Right lobe of liver (tissue), 6 donors: ENCODE measurements around the gene UQCRQ. TPM values are rescaled to one million over a fixed set of nuclear protein-coding genes. Genes with fewer than 3 reads are reported as not detected.
A peak's percentile ranks its signal among the peaks of the same experiment; 100 is the strongest.

Source experiments
- ATAC-seq, 4 donors: fragments of 200-7000 bp; cut with Tn5 transposase; one replicate each; pipeline ENCODE4 v1.9.1; 2020; ENCODE audit warnings: mild to moderate bottlenecking in 4 of 4, moderate library complexity in 4 of 4
- DNase-seq, 3 donors: peaks; one replicate each; pipeline ENCODE4 v3.0.0-alpha.2; 2020
- H3K27ac ChIP-seq, 3 donors: fragments of 200-600 bp; one replicate each; pipeline ENCODE4 v1.8.0; 2022
- H3K27me3 ChIP-seq, 2 donors: fragments of 200-600 bp; one replicate each; pipeline ENCODE4 v1.8.0; 2022
- H3K36me3 ChIP-seq, 4 donors: fragments of 200-600 bp; sonication (generic) in 1 of 4; one replicate each; pipeline versions ENCODE4 v1.5.1 to v1.8.0; 2017 to 2022; ENCODE audit warnings: control low read depth in 1 of 4
- H3K4me1 ChIP-seq, 4 donors: fragments of 200-600 bp; sonication (generic) in 1 of 4; one replicate each; pipeline versions ENCODE4 v1.5.1 to v1.8.0; 2017 to 2022; ENCODE audit warnings: control low read depth in 1 of 4
- H3K4me3 ChIP-seq, 3 donors: fragments of 200-600 bp; one replicate each; pipeline ENCODE4 v1.8.0; 2022
- H3K9me3 ChIP-seq, 4 donors: fragments of 200-600 bp; sonication (generic) in 1 of 4; one replicate each; pipeline versions ENCODE4 v1.5.1 to v1.8.0; 2017 to 2022; ENCODE audit warnings: control low read depth in 1 of 4
- POLR2A ChIP-seq: fragments of 450-650 bp; IDR thresholded peaks from one replicate; pipeline ENCODE4 v1.6.1; 2017; ENCODE audit warnings: antibody characterized with exemption, mild to moderate bottlenecking
- WGBS: methylation state at CpG from one replicate; pipeline ENCODE4 v1.1.6; 2018; ENCODE audit warnings: low coverage, low lambda C conversion rate; ENCODE audit not compliant: insufficient coverage; ENCODE audit errors: missing lambda C conversion rate; 5-methylcytosine and 5-hydroxymethylcytosine counted together
- intact Hi-C, 2 donors: fragments of 100-400 bp; cut with DNase I; formaldehyde crosslinking; loops; one replicate each; pipeline versions ENCODE4 v1.11.2 to v1.14.1; 2022
- total RNA-seq, 6 experiments: library from RNA; depleted of rRNA in 2 of 6; stranded (reverse); fragments of >200 nt in 2 of 6; fragmentation: NEBNext Ultra II Directional in 3 of 6; extraction: Animal tissue kit (Norgen Biotek cat#: 25700) in 3 of 6; gene quantifications; one replicate each; pipeline versions ENCODE4 v1.1.0 to v1.2.4, GENCODE V29; 2016 to 2023
- TF ChIP-seq, protein P1 (sequence below), 4 donors: fragments of 200-600 bp in 3 of 4; fragments of 450-650 bp in 1 of 4; IDR thresholded peaks; one replicate each; pipeline versions ENCODE4 v1.5.1 to v1.8.0; 2016 to 2022; ENCODE audit warnings: antibody characterized with exemption in 4 of 4, mild to moderate bottlenecking in 2 of 4
- donor health status: DM: no; HTN: yes; CAD: no.
- donor health status: DM: no; HTN: no; CAD: no.
- donor health status: DM: no; HTN: no; CAD: no.
- donor health status: DM: no; HTN: yes; CAD: no.
- donor health status: DM: no; HTN: yes; CAD: no.

UQCRQ gene
- total RNA-seq, 6 experiments from 2014 or later, result 488 to 702 (median 628) TPM

- no peaks in the 10 kb centered on the region for H3K27me3 ChIP-seq
- H3K9me3 ChIP-seq, result no peaks in the 10 kb centered on the region
- no peaks in the 10 kb centered on the region for H3K36me3 ChIP-seq
- intact Hi-C loops, result loop anchor here in 1 of 2 donors (5.0 kb wide), 1 partner anchor 35 kb away; the partner anchor contains the start of gene LEAP2
- peaks cover 0 to 54% (median 21%) of the 10 kb centered on the region in 4 donors for H3K4me1 ChIP-seq
- TF ChIP-seq, protein P1, sequence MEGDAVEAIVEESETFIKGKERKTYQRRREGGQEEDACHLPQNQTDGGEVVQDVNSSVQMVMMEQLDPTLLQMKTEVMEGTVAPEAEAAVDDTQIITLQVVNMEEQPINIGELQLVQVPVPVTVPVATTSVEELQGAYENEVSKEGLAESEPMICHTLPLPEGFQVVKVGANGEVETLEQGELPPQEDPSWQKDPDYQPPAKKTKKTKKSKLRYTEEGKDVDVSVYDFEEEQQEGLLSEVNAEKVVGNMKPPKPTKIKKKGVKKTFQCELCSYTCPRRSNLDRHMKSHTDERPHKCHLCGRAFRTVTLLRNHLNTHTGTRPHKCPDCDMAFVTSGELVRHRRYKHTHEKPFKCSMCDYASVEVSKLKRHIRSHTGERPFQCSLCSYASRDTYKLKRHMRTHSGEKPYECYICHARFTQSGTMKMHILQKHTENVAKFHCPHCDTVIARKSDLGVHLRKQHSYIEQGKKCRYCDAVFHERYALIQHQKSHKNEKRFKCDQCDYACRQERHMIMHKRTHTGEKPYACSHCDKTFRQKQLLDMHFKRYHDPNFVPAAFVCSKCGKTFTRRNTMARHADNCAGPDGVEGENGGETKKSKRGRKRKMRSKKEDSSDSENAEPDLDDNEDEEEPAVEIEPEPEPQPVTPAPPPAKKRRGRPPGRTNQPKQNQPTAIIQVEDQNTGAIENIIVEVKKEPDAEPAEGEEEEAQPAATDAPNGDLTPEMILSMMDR (IDR thresholded peaks at IDR 0.05), result no peak
- no peak for TF ChIP-seq POLR2A
- ATAC-seq, result no peak
- no peak for DNase-seq
- WGBS, result 38% methylated on average over 1 of the region's 1 CpG
- peak overlapping the region; percentile 35 to 98 (median 94) for H3K27ac ChIP-seq
- no peak overlapping the region for H3K4me3 ChIP-seq
Observed at GRCh38 chr5:132836852-132837251, 29.6 kb upstream of the UQCRQ start.

DNA sequence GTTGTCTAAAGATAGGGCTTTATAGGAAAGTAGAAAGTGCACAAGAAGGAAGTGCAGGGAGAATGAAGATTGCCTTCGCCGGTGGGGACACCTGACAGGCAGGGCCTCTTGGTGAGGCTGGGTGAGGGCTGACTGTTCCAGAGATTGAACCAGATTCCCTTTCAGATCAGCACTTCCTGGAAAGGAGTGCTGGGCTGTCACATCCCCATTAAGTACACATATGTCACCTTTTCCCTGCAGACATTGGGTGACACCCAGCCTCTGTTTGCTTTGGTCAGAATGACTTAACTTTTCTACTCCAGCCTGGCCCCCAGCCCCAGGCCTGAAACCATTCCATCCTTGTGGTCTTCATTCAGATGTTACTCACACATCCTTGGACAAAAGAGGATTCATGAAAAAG is 28.6 kb upstream of the UQCRQ start:
- no peaks in the 10 kb centered on the region for H3K36me3 ChIP-seq
- peaks cover 0 to 55% (median 21%) of the 10 kb centered on the region in 4 donors for H3K4me1 ChIP-seq
- 45% methylated on average over 2 of the region's 2 CpGs for WGBS
- DNase-seq (peak; percentile 74 to 79 (median 75)), ATAC-seq (peak; percentile 70 to 86 (median 78))
- peak overlapping the region; percentile 94 to 98 (median 95) for H3K27ac ChIP-seq
- intact Hi-C loops, result loop anchor here in 1 of 2 donors (5.0 kb wide), 1 partner anchor 34 kb away; the partner anchor contains the start of gene LEAP2
- TF ChIP-seq, protein P1 (IDR thresholded peaks at IDR 0.05), result no peak
- peak; percentile 81 for TF ChIP-seq POLR2A
- H3K9me3 ChIP-seq, result no peaks in the 10 kb centered on the region
- H3K27me3 ChIP-seq, result no peaks in the 10 kb centered on the region
- H3K4me3 ChIP-seq, result peak overlapping the region in 1 of 3 donors; percentile 19

DNA sequence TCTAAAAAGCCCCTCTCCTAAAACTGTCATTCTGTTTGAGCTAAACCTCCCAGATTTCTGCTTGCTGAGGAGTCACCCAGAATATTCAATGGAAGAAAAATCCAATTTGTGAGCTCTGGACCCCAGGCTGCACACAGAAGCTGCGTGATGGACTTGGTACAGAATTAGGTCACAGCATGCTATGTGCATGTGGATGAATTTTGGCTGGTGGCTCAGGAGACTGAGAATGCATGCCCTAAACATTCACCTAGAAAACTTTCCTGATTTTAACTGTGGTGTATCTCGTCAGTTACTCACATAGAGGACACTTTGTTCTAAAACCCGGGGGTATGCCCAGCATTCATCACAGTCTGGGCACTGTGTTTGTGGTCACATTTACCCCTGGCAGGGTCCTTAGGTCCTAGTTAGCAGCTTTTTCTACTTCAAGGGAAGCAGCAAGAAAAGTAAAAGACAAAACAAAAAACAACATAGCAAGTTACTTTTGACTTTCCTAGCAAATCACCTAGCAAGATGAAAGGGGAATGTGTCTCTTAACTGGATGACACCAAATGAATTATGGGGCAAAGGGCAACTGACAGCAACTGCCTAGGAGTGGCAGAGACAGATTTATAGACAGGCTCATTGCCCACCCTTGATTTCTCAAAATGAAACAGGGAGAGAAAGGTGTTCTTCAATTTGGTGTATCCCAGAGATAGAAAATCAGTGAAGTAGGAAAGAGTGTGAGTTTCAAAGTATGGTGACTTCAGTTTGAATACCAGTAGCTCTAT is 27.7 kb upstream of the UQCRQ start:
- Histone ChIP-seq H3K27me3 (no peaks in the 10 kb centered on the region), H3K4me1 (peaks cover 0 to 55% (median 21%) of the 10 kb centered on the region in 4 donors), H3K9me3 (no peaks in the 10 kb centered on the region), H3K36me3 (no peaks in the 10 kb centered on the region), H3K4me3 (no peak overlapping the region), H3K27ac (peak overlapping the region; percentile 94 to 98 (median 95))
- WGBS, result 30% methylated on average over 3 of the region's 3 CpGs
- intact Hi-C loops, result loop anchor here in 1 of 2 donors (5.0 kb wide), 1 partner anchor 34 kb away; the partner anchor contains the start of gene LEAP2
- DNase-seq (peak; percentile 39 to 77 (median 64)), ATAC-seq (peak; percentile 53 to 72 (median 62))
- TF ChIP-seq POLR2A, result no peak
- TF ChIP-seq, protein P1 (IDR thresholded peaks at IDR 0.05), result no peak

GRCh38 chr5:132839426-132840301 is 26.8 kb upstream of the UQCRQ start:
- H3K4me1 ChIP-seq, result peaks cover 0 to 55% (median 21%) of the 10 kb centered on the region in 4 donors
- peak overlapping the region; percentile 94 to 98 (median 95) for H3K27ac ChIP-seq
- TF ChIP-seq POLR2A, result peak; percentile 85
- TF ChIP-seq, protein P1 (IDR thresholded peaks at IDR 0.05), result no peak
- H3K9me3 ChIP-seq, result no peaks in the 10 kb centered on the region
- no peaks in the 10 kb centered on the region for H3K27me3 ChIP-seq
- no peaks in the 10 kb centered on the region for H3K36me3 ChIP-seq
- ATAC-seq (peak; percentile 54 to 69 (median 57)), DNase-seq (peak in 1 of 3 donors; percentile 76)
- 28% methylated on average over 8 of the region's 8 CpGs for WGBS
- no peak overlapping the region for H3K4me3 ChIP-seq
- intact Hi-C loops, result loop anchor here in 1 of 2 donors (5.0 kb wide), 1 partner anchor 33 kb away; the partner anchor contains the start of gene LEAP2
